GM12891 (cell line): ENCODE measurements around the gene ADGRE2.

Experiments
- DNase-seq: peaks from one replicate; pipeline ENCODE4 v3.0.0; 2011; ENCODE audit warnings: low spot score; ENCODE audit not compliant: insufficient read length
- FAIRE-seq: peaks from 2 replicates; lab custom pipeline; 2011; peaks lifted over from hg19 to GRCh38; lab: Jason Lieb, UNC
- PAX5 ChIP-seq: IDR thresholded peaks from 2 replicates; pipeline ENCODE4 v1.6.1; 2011; ENCODE audit warnings: low read length, moderate library complexity, mild to moderate bottlenecking; ENCODE audit not compliant: insufficient read depth, severe bottlenecking
- POLR2A ChIP-seq: IDR thresholded peaks from 2 replicates; pipeline ENCODE4 v1.6.1; 2011; ENCODE audit warnings: low read depth, low read length, control low read depth
- POLR2AphosphoS5 ChIP-seq: IDR thresholded peaks from 2 replicates; pipeline ENCODE4 v1.6.1; 2011; ENCODE audit warnings: low read depth, low read length, control low read depth
- POU2F2 ChIP-seq: IDR thresholded peaks from 2 replicates; pipeline ENCODE4 v1.6.1; 2011; ENCODE audit warnings: low read depth, mild to moderate bottlenecking, control low read depth, low read length, moderate library complexity
- SPI1 ChIP-seq: IDR thresholded peaks from 2 replicates; pipeline ENCODE4 v1.6.1; 2011; ENCODE audit warnings: low read depth, low read length, control low read depth
- TAF1 ChIP-seq: IDR thresholded peaks from 2 replicates; pipeline ENCODE4 v1.6.1; 2011; ENCODE audit warnings: low read depth, low read length, control low read depth

The ADGRE2 gene

GRCh38 chr19:14715841-14716240, 62.5 kb downstream of the ADGRE2 start:
- TF ChIP-seq SPI1 (no peak), POLR2AphosphoS5 (no peak), PAX5 (no peak), POLR2A (no peak)
- FAIRE-seq: no peak
- no peak for DNase-seq

- FAIRE-seq (no peak), DNase-seq (no peak)
Observed at GRCh38 chr19:14704450-14704849, 73.9 kb downstream of the ADGRE2 start.

GRCh38 chr19:14703833-14704232, 74.5 kb downstream of the ADGRE2 start:
- no peak for TF ChIP-seq PAX5
- no peak for TF ChIP-seq POLR2AphosphoS5
- no peak for TF ChIP-seq POLR2A
- no peak for TF ChIP-seq TAF1
- no peak for TF ChIP-seq POU2F2
- TF ChIP-seq SPI1: no peak
- DNase-seq (no peak), FAIRE-seq (no peak)

More at GRCh38 chr19:14704450-14704849, 73.9 kb downstream of the ADGRE2 start:
- TF ChIP-seq POLR2A (no peak), POLR2AphosphoS5 (no peak), PAX5 (no peak), TAF1 (no peak), SPI1 (no peak), POU2F2 (no peak)

- TF ChIP-seq SPI1: no peak
- no peak for TF ChIP-seq PAX5
- TF ChIP-seq TAF1: no peak
- TF ChIP-seq POU2F2: no peak
- TF ChIP-seq POLR2A: no peak
- TF ChIP-seq POLR2AphosphoS5: no peak
- FAIRE-seq (no peak), DNase-seq (no peak)
Observed at GRCh38 chr19:14700711-14701375, 77.5 kb downstream of the ADGRE2 start.

- FAIRE-seq (no peak), DNase-seq (no peak)
- TF ChIP-seq PAX5 (no peak), POLR2A (no peak), SPI1 (no peak), POU2F2 (no peak), TAF1 (no peak), POLR2AphosphoS5 (no peak)
Observed at GRCh38 chr19:14699641-14700040, 78.7 kb downstream of the ADGRE2 start.

GRCh38 chr19:14695471-14695870, 82.9 kb downstream of the ADGRE2 start:
- TF ChIP-seq SPI1: no peak
- no peak for TF ChIP-seq PAX5
- no peak for TF ChIP-seq POLR2AphosphoS5
- no peak for TF ChIP-seq POLR2A
- TF ChIP-seq TAF1: no peak
- no peak for TF ChIP-seq POU2F2
- FAIRE-seq (no peak), DNase-seq (no peak)

- DNase-seq: no peak
- no peak for FAIRE-seq
- TF ChIP-seq POLR2AphosphoS5: no peak
- TF ChIP-seq PAX5: no peak
- no peak for TF ChIP-seq SPI1
- no peak for TF ChIP-seq POLR2A
- no peak for TF ChIP-seq POU2F2
- no peak for TF ChIP-seq TAF1
Observed at GRCh38 chr19:14694641-14695266, 83.6 kb downstream of the ADGRE2 start.

GRCh38 chr19:14689598-14690503, 88.5 kb downstream of the ADGRE2 start, which contains the start of gene ZNF333:
ZNF333 (plus strand) TSS chr19:14690048; CDS start chr19:14693492, 3,444 bp downstream.
- DNase-seq (peak; percentile 81), FAIRE-seq (peak; percentile 98)
- TF ChIP-seq POU2F2 (no peak), POLR2A (peak; percentile 79), POLR2AphosphoS5 (peak; percentile 89), SPI1 (peak; percentile 75), PAX5 (no peak), TAF1 (peak; percentile 64)

- no peak for TF ChIP-seq PAX5
- no peak for TF ChIP-seq POLR2A
- TF ChIP-seq POLR2AphosphoS5: no peak
- no peak for TF ChIP-seq SPI1
- no peak for TF ChIP-seq POU2F2
- TF ChIP-seq TAF1: no peak
- DNase-seq: no peak
- no peak for FAIRE-seq
Observed at GRCh38 chr19:14686411-14686810, 91.9 kb downstream of the ADGRE2 start.
